Activated CD4-positive, alpha-beta T cell treated with anti-CD3 and anti-CD28 coated beads, Interleukin-2, amount 10 ng/mL, durations not matched to agents 24 days and 14 days (primary cell): ENCODE measurements around the gene LNPK. TPM values are rescaled to one million over a fixed set of nuclear protein-coding genes. Genes with fewer than 3 reads are reported as not detected.

Experiments
- DNase-seq: peaks from one replicate; pipeline ENCODE4 v3.0.0; 2022
- H3K27ac Mint-ChIP-seq: one replicate; pipeline ENCODE4 v1.8.0; 2022; ENCODE audit warnings: mild to moderate bottlenecking, mixed read lengths
- H3K27me3 Mint-ChIP-seq: one replicate; pipeline ENCODE4 v1.8.0; 2022; ENCODE audit warnings: mixed read lengths
- H3K36me3 Mint-ChIP-seq: one replicate; pipeline ENCODE4 v1.8.0; 2022; ENCODE audit warnings: low read depth, mild to moderate bottlenecking, mixed read lengths
- H3K4me1 Mint-ChIP-seq: one replicate; pipeline ENCODE4 v1.8.0; 2021; ENCODE audit warnings: mixed read lengths
- H3K4me3 Mint-ChIP-seq: one replicate; pipeline ENCODE4 v1.8.0; 2022; ENCODE audit warnings: mild to moderate bottlenecking, moderate library complexity, mixed read lengths
- H3K9me3 Mint-ChIP-seq: one replicate; pipeline ENCODE4 v1.8.0; 2021; ENCODE audit warnings: mixed read lengths
- intact Hi-C: fragments of 100-400 bp; cut with micrococcal nuclease; formaldehyde crosslinking; loops from one replicate; pipeline ENCODE4 v1.15.1; 2023
- total RNA-seq: library from RNA; stranded (reverse); gene quantifications from 2 replicates; pipeline ENCODE4 v1.2.3, GENCODE V29; 2022

LNPK gene
- total RNA-seq, 1 donor from 2014 or later, result 47.8 TPM

DNA sequence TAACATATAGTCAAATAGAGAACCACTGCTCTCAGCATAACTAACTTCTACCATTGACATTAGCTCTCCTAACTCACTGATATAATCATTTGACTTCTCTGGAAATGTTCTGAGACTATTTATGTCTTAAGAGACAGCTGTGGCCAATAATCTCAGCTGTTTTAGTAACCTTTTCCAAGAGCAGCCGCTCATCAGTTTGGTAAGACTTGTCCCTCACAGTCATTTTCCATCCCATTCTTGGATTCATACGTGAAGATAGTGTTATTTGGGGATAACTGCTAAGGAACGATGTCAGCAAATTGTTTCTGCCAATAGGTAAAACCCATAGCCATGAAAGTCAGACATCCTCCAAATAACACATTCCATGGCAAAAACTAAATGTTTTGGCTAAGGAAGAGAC, 127.8 kb downstream of the LNPK start:
- DNase-seq, result no peak
- H3K36me3 Mint-ChIP-seq, result no peaks in the 10 kb centered on the region
- H3K4me1 Mint-ChIP-seq, result no peaks in the 10 kb centered on the region
- intact Hi-C loops, result no loop called here
- no peak overlapping the region for H3K4me3 Mint-ChIP-seq
- no peak overlapping the region for H3K27ac Mint-ChIP-seq
- peaks cover 6% of the 10 kb centered on the region for H3K27me3 Mint-ChIP-seq
- no peaks in the 10 kb centered on the region for H3K9me3 Mint-ChIP-seq

Other genes starting within 250 kb of the LNPK start
- gene EVX2, start 81.7 kb upstream of the LNPK start, total RNA-seq, result not detected in 2 replicates
- gene HOXD13, start 90.5 kb upstream of the LNPK start, total RNA-seq, result not detected in 2 replicates
- gene HOXD12, start 97.5 kb upstream of the LNPK start, total RNA-seq, result not detected in 2 replicates
- gene HOXD11, start 105.0 kb upstream of the LNPK start, total RNA-seq, result not detected in 2 replicates
- gene HOXD10, start 114.5 kb upstream of the LNPK start, total RNA-seq, result not detected in 2 replicates
- not detected in 2 replicates for gene HOXD9, start 120.5 kb upstream of the LNPK start, total RNA-seq
- not detected in 2 replicates for gene HOXD8, start 127.4 kb upstream of the LNPK start, total RNA-seq
- gene HOXD4, start 149.3 kb upstream of the LNPK start, total RNA-seq, result not detected in 2 replicates
- gene HOXD3, start 155.0 kb upstream of the LNPK start, total RNA-seq, result not detected in 2 replicates
- not detected in 2 replicates for gene HOXD1, start 186.4 kb upstream of the LNPK start, total RNA-seq